ENCODE data around the gene PCCB. TPM values are rescaled to one million over a fixed set of nuclear protein-coding genes. Genes with fewer than 3 reads are reported as not detected.

PCCB gene
- total RNA-seq, 1 donor from 2014 or later, result 28.1 TPM

GRCh38 chr3:136346486-136346885 lies 96.3 kb downstream of the PCCB start:
- H3K36me3 Mint-ChIP-seq (ENCODE audit: unreplicated experiment), result no peaks in the 10 kb centered on the region
- no peak overlapping the region for H3K4me3 Mint-ChIP-seq (ENCODE audit: unreplicated experiment)
- no peak overlapping the region for H3K27ac Mint-ChIP-seq (ENCODE audit: unreplicated experiment)
- peaks cover 2% of the 10 kb centered on the region for H3K9me3 Mint-ChIP-seq (ENCODE audit: unreplicated experiment)
- H3K27me3 Mint-ChIP-seq (ENCODE audit: unreplicated experiment), result no peaks in the 10 kb centered on the region
- TF ChIP-seq CTCF (IDR thresholded peaks at IDR 0.05; ENCODE audit: partially characterized antibody, unreplicated experiment), result no peak
- H3K4me1 Mint-ChIP-seq (ENCODE audit: low read depth, unreplicated experiment), result no peaks in the 10 kb centered on the region
- no peak for DNase-seq

- H3K9me3 Mint-ChIP-seq (ENCODE audit: unreplicated experiment), result peaks cover 2% of the 10 kb centered on the region
- no peaks in the 10 kb centered on the region for H3K4me1 Mint-ChIP-seq (ENCODE audit: low read depth, unreplicated experiment)
- no peak overlapping the region for H3K4me3 Mint-ChIP-seq (ENCODE audit: unreplicated experiment)
- no peak overlapping the region for H3K27ac Mint-ChIP-seq (ENCODE audit: unreplicated experiment)
- no peaks in the 10 kb centered on the region for H3K36me3 Mint-ChIP-seq (ENCODE audit: unreplicated experiment)
- H3K27me3 Mint-ChIP-seq (ENCODE audit: unreplicated experiment), result no peaks in the 10 kb centered on the region
- DNase-seq, result no peak
- no peak for TF ChIP-seq CTCF (IDR thresholded peaks at IDR 0.05; ENCODE audit: partially characterized antibody, unreplicated experiment)
Observed at GRCh38 chr3:136350132-136350531, 100.0 kb downstream of the PCCB start.

- no peak for TF ChIP-seq CTCF (IDR thresholded peaks at IDR 0.05; ENCODE audit: partially characterized antibody, unreplicated experiment)
- no peaks in the 10 kb centered on the region for H3K27me3 Mint-ChIP-seq (ENCODE audit: unreplicated experiment)
- no peaks in the 10 kb centered on the region for H3K36me3 Mint-ChIP-seq (ENCODE audit: unreplicated experiment)
- H3K4me3 Mint-ChIP-seq (ENCODE audit: unreplicated experiment), result no peak overlapping the region
- no peak for DNase-seq
- H3K27ac Mint-ChIP-seq (ENCODE audit: unreplicated experiment), result no peak overlapping the region
- no peaks in the 10 kb centered on the region for H3K4me1 Mint-ChIP-seq (ENCODE audit: low read depth, unreplicated experiment)
- peaks cover 2% of the 10 kb centered on the region for H3K9me3 Mint-ChIP-seq (ENCODE audit: unreplicated experiment)
Observed at GRCh38 chr3:136350557-136350956, 100.4 kb downstream of the PCCB start.

- Mint-ChIP-seq H3K27me3 (ENCODE audit: unreplicated experiment) (no peaks in the 10 kb centered on the region), H3K4me1 (ENCODE audit: low read depth, unreplicated experiment) (no peaks in the 10 kb centered on the region), H3K36me3 (ENCODE audit: unreplicated experiment) (no peaks in the 10 kb centered on the region), H3K27ac (ENCODE audit: unreplicated experiment) (no peak overlapping the region), H3K9me3 (ENCODE audit: unreplicated experiment) (peaks cover 2% of the 10 kb centered on the region), H3K4me3 (ENCODE audit: unreplicated experiment) (no peak overlapping the region)
- no peak for TF ChIP-seq CTCF (IDR thresholded peaks at IDR 0.05; ENCODE audit: partially characterized antibody, unreplicated experiment)
- no peak for DNase-seq
Observed at GRCh38 chr3:136351351-136351750, 101.2 kb downstream of the PCCB start.

- DNase-seq, result no peak
- no peak overlapping the region for H3K4me3 Mint-ChIP-seq (ENCODE audit: unreplicated experiment)
- no peaks in the 10 kb centered on the region for H3K4me1 Mint-ChIP-seq (ENCODE audit: low read depth, unreplicated experiment)
- peak; percentile 57 for TF ChIP-seq CTCF (IDR thresholded peaks at IDR 0.05; ENCODE audit: partially characterized antibody, unreplicated experiment)
- no peak overlapping the region for H3K27ac Mint-ChIP-seq (ENCODE audit: unreplicated experiment)
- no peaks in the 10 kb centered on the region for H3K36me3 Mint-ChIP-seq (ENCODE audit: unreplicated experiment)
- no peaks in the 10 kb centered on the region for H3K27me3 Mint-ChIP-seq (ENCODE audit: unreplicated experiment)
- peaks cover 2% of the 10 kb centered on the region for H3K9me3 Mint-ChIP-seq (ENCODE audit: unreplicated experiment)
Observed at GRCh38 chr3:136351905-136352304, 101.8 kb downstream of the PCCB start.

All from glutamatergic neuron (in vitro differentiated cells).